Transverse colon (tissue), 4 donors: ENCODE data around the gene RFX6. TPM values are rescaled to one million over a fixed set of nuclear protein-coding genes. Genes with fewer than 3 reads are reported as not detected.

Source experiments
- DNase-seq: peaks from one replicate; pipeline ENCODE4 v3.0.0-alpha.2; 2019
- H3K27ac ChIP-seq, 4 donors: fragments of 200-600 bp; sonication (generic); 2 replicates each; pipeline ENCODE4 v1.5.1; 2016 to 2018; ENCODE audit warnings: inconsistent platforms in 4 of 4
- H3K27me3 ChIP-seq: fragments of 200-600 bp; sonication (generic); 2 replicates; pipeline ENCODE4 v1.5.1; 2017; ENCODE audit warnings: inconsistent platforms
- H3K36me3 ChIP-seq, 4 donors: fragments of 200-600 bp; sonication (generic); 2 replicates each; pipeline ENCODE4 v1.5.1; 2017 to 2019; ENCODE audit warnings: inconsistent platforms in 4 of 4
- H3K4me1 ChIP-seq, 4 donors: fragments of 200-600 bp; sonication (generic); 2 replicates each; pipeline ENCODE4 v1.5.1; 2017 to 2020; ENCODE audit warnings: inconsistent platforms in 4 of 4
- H3K4me3 ChIP-seq, 4 donors: fragments of 200-600 bp; sonication (generic); 1 replicate in 1 of 4; 2 replicates in 3 of 4; pipeline versions ENCODE4 v1.5.1 to v1.6.1; 2017 to 2019; ENCODE audit warnings: inconsistent platforms in 4 of 4
- H3K9me3 ChIP-seq, 2 donors: fragments of 200-600 bp; sonication (generic); 2 replicates each; pipeline ENCODE4 v1.5.1; 2017 to 2019; ENCODE audit warnings: inconsistent platforms in 2 of 2
- EP300 ChIP-seq: sonication (generic); formaldehyde crosslinking; IDR thresholded peaks from one replicate; pipeline ENCODE4 v1.6.1; 2017; ENCODE audit warnings: antibody characterized with exemption, low read depth
- POLR2A ChIP-seq: fragments of 450-650 bp; IDR thresholded peaks from one replicate; pipeline ENCODE4 v1.6.1; 2016; ENCODE audit warnings: antibody characterized with exemption, mild to moderate bottlenecking, moderate library complexity
- POLR2AphosphoS5 ChIP-seq, 3 donors: sonication (generic); formaldehyde crosslinking; IDR thresholded peaks; one replicate each; pipeline ENCODE4 v1.6.1; 2016; ENCODE audit warnings: antibody characterized with exemption in 3 of 3
- WGBS, 2 donors: methylation state at CpG; one replicate each; pipeline ENCODE4 v1.1.5; 2018; ENCODE audit warnings: low coverage in 1 of 2; 5-methylcytosine and 5-hydroxymethylcytosine counted together
- in situ Hi-C, 4 donors: fragments of 200-750 bp; cut with MboI; loops; one replicate each; pipeline versions ENCODE4 v1.15.0 to v1.15.1; 2017; ENCODE audit warnings: low sequenced_read_pairs in 3 of 4, low pct_ligation_motif_present in 1 of 4, low pct_unique_long_range_greater_than_20kb in 1 of 4
- intact Hi-C: fragments of 100-400 bp; cut with DNase I; formaldehyde crosslinking; loops from one replicate; pipeline ENCODE4 v1.15.1; 2023; ENCODE audit warnings: low total_unique reads
- total RNA-seq, 4 donors: library from RNA; depleted of rRNA; stranded (reverse); fragments of >200 nt; gene quantifications; one replicate each; pipeline ENCODE4 v1.1.0, GENCODE V29; 2016
- TF ChIP-seq, protein P1 (sequence below), 5 experiments: fragments of 200-600 bp in 3 of 5; fragments of 450-650 bp in 2 of 5; sonication (generic) in 3 of 5; IDR thresholded peaks; 1 replicate in 2 of 5; 2 replicates in 3 of 5; pipeline ENCODE4 v1.5.1; 2016 to 2017; ENCODE audit warnings: antibody characterized with exemption in 5 of 5, inconsistent platforms in 3 of 5, mild to moderate bottlenecking in 2 of 5, moderate library complexity in 1 of 5

RFX6 gene
- total RNA-seq, 4 donors from 2014 or later = 0.48 to 3.8 (median 1.1) TPM; not detected in 1

DNA sequence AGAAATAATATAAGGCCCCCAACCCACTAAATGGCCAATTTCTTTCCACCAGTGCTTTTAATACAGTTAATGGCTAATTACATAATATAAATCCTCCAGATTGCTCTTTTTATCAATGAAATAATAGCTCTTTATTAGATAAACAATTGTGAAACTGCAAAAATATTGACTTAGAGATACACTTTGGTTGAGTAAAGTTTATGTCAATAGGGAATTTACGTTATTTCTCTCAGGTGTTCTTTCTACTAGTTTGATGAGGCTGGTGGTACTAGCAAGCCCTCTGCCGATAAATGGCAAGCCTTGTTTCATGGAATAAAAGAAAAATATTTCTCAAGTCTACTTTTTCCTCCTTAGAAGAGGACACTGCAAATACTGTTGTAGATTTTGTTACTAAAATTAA, 18.9 kb downstream of the RFX6 start:
- H3K4me1 ChIP-seq = no peaks in the 10 kb centered on the region
- H3K36me3 ChIP-seq = no peaks in the 10 kb centered on the region
- WGBS, 2 donors = 47 to 55% methylated on average over 2 of the region's 2 CpGs
- no peaks in the 10 kb centered on the region for H3K9me3 ChIP-seq
- TF ChIP-seq EP300 = no peak
- TF ChIP-seq POLR2AphosphoS5 (IDR thresholded peaks at IDR 0.05) = no peak
- TF ChIP-seq POLR2A = no peak
- TF ChIP-seq, protein P1, sequence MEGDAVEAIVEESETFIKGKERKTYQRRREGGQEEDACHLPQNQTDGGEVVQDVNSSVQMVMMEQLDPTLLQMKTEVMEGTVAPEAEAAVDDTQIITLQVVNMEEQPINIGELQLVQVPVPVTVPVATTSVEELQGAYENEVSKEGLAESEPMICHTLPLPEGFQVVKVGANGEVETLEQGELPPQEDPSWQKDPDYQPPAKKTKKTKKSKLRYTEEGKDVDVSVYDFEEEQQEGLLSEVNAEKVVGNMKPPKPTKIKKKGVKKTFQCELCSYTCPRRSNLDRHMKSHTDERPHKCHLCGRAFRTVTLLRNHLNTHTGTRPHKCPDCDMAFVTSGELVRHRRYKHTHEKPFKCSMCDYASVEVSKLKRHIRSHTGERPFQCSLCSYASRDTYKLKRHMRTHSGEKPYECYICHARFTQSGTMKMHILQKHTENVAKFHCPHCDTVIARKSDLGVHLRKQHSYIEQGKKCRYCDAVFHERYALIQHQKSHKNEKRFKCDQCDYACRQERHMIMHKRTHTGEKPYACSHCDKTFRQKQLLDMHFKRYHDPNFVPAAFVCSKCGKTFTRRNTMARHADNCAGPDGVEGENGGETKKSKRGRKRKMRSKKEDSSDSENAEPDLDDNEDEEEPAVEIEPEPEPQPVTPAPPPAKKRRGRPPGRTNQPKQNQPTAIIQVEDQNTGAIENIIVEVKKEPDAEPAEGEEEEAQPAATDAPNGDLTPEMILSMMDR (IDR thresholded peaks at IDR 0.05) = no peak
- no peaks in the 10 kb centered on the region for H3K27me3 ChIP-seq
- in situ Hi-C loops = no loop called here
- H3K27ac ChIP-seq = no peak overlapping the region
- intact Hi-C loops = no loop called here
- no peak overlapping the region for H3K4me3 ChIP-seq
- no peak for DNase-seq

DNA sequence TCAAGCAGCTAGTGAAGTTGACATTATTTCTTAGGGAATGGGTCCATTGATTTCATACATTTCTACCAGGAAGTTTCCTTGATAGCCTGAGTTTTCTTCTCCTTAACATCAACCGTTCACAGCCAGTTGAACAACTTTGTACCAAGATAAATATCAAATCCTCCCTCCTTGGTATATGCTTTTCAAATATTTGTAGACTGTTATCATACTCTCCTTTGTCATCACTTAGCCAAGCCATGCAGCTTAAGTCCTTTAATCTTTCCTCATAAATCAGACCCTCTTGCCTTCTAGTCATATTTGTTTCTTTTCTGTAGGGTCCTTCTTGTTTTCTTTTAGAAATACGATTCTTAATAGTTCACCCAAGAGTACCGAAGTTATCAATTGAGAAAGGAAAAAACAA, 25.6 kb downstream of the RFX6 start:
- H3K4me1 ChIP-seq = no peaks in the 10 kb centered on the region
- TF ChIP-seq POLR2A (no peak), POLR2AphosphoS5 (IDR thresholded peaks at IDR 0.05) (no peak), EP300 (no peak)
- TF ChIP-seq, protein P1 (IDR thresholded peaks at IDR 0.05) = no peak
- intact Hi-C loops (no loop called here), in situ Hi-C loops (no loop called here)
- H3K4me3 ChIP-seq = no peak overlapping the region
- peaks cover 7 to 11% of the 10 kb centered on the region in 2 donors for H3K9me3 ChIP-seq
- no peak for DNase-seq
- H3K27me3 ChIP-seq = no peaks in the 10 kb centered on the region
- WGBS, 2 donors = 49 to 51% methylated on average over 3 of the region's 3 CpGs
- no peak overlapping the region for H3K27ac ChIP-seq
- no peaks in the 10 kb centered on the region for H3K36me3 ChIP-seq

DNA sequence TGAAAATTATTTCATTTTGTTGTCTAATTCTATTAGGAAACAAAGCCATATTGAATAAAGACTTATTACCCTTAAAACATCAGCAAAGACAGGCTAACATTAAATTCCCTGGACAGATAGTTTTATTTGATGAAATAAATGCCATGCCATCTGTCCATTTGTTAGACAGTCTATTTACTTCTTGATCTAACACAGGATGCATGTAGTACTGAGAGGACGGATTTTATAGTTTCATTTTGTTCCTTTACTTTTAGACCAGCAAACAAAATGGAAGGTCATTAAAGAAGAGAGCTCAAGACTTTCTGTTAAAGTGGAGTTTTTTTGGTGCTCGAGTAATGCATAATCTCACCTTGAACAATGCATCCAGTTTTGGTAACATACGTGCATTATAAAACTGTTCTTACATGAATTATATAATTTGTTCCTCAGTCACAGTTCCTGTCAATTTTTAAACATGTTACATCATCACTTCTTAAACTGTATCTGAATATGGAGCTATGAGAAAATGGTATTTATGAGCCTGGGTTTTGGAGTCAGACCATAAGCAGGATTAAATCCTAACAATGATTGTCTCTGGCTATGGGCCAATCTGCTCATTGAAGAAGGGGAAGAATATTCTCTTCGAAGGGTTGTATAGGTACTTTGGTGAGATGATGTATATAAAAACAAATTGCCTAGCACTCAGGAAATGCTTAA, 46.0 kb downstream of the RFX6 start:
- Histone ChIP-seq H3K27me3 (no peaks in the 10 kb centered on the region), H3K9me3 (no peaks in the 10 kb centered on the region), H3K4me1 (no peaks in the 10 kb centered on the region), H3K36me3 (no peaks in the 10 kb centered on the region), H3K27ac (no peak overlapping the region), H3K4me3 (no peak overlapping the region)
- DNase-seq = no peak
- 42 to 50% methylated on average over 4 of the region's 4 CpGs for WGBS, 2 donors
- TF ChIP-seq POLR2AphosphoS5 (IDR thresholded peaks at IDR 0.05) = no peak
- no peak for TF ChIP-seq POLR2A
- TF ChIP-seq EP300 = no peak
- TF ChIP-seq, protein P1 (IDR thresholded peaks at IDR 0.05) = no peak
- in situ Hi-C loops (no loop called here), intact Hi-C loops (no loop called here)

DNA sequence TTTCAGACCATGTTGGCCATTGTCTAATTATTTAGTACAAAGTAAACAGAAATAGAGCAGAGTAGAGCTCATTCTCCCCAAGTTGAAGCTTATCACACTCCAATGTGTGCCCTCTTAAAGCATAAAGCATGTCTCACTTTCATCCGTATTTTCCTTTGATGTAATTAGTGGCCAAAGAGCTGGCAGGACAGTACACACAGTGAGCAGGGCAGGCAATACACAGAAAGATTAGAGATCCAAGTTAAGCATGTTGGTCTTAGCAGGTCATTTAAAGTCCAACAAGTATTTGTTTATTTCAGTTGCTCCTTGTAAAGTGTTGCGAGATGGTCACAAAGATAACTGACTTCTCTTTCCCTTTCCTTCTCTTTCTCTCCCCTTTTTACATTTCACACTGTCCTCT, 47.2 kb downstream of the RFX6 start:
- Histone ChIP-seq H3K27me3 (no peaks in the 10 kb centered on the region), H3K9me3 (no peaks in the 10 kb centered on the region), H3K4me1 (no peaks in the 10 kb centered on the region), H3K4me3 (no peak overlapping the region), H3K27ac (no peak overlapping the region), H3K36me3 (no peaks in the 10 kb centered on the region)
- TF ChIP-seq POLR2AphosphoS5 (IDR thresholded peaks at IDR 0.05) (no peak), EP300 (no peak), POLR2A (no peak)
- TF ChIP-seq, protein P1 (IDR thresholded peaks at IDR 0.05) = no peak
- intact Hi-C loops = no loop called here
- in situ Hi-C loops = no loop called here
- no peak for DNase-seq
- 19 to 38% methylated on average over 2 of the region's 2 CpGs for WGBS, 2 donors
